Astrocyte of the cerebellum (primary cell): ENCODE results near the gene TMEM132C.
"Not testable (repeated sequence)": the region's sequence is repeated elsewhere in the genome, so short reads cannot be mapped to it uniquely, and the experiment has no call there.

Experiments used
- DNase-seq: peaks from one replicate; pipeline ENCODE4 v3.0.0-alpha.2; 2011; ENCODE audit warnings: low read depth
- H3K4me3 ChIP-seq: 2 replicates; pipeline ENCODE4 v1.5.1; 2011; ENCODE audit warnings: mild to moderate bottlenecking, low read depth, low read length, moderate library complexity
- CTCF ChIP-seq: IDR thresholded peaks from 2 replicates; pipeline ENCODE4 v1.5.1; 2012; ENCODE audit warnings: low read length, low read depth, moderate library complexity, mild to moderate bottlenecking; ENCODE audit errors: missing control alignments
- in situ Hi-C: cut with HindIII; loops from 2 replicates; pipeline ENCODE4 v1.10.0; 2017; ENCODE audit warnings: low sequenced_read_pairs

The TMEM132C gene

GRCh38 chr12:128587918-128588317 is 320.9 kb downstream of the TMEM132C start:
- TF ChIP-seq CTCF = no peak
- no peak for DNase-seq
- no peak overlapping the region for H3K4me3 ChIP-seq
- in situ Hi-C loops = no loop called here

- no peak for DNase-seq
- in situ Hi-C loops = no loop called here
- TF ChIP-seq CTCF = no peak
- H3K4me3 ChIP-seq = no peak overlapping the region
Observed at GRCh38 chr12:128592220-128592744, 325.3 kb downstream of the TMEM132C start.

- TF ChIP-seq CTCF = no peak
- in situ Hi-C loops = no loop called here
- no peak for DNase-seq
- H3K4me3 ChIP-seq = no peak overlapping the region
Observed at GRCh38 chr12:128594521-128594920, 327.6 kb downstream of the TMEM132C start.

GRCh38 chr12:128595609-128596008 is 328.6 kb downstream of the TMEM132C start:
- H3K4me3 ChIP-seq = no peak overlapping the region
- DNase-seq = no peak
- TF ChIP-seq CTCF = no peak
- in situ Hi-C loops = no loop called here

GRCh38 chr12:128600886-128601285 is 333.9 kb downstream of the TMEM132C start:
- no peak overlapping the region for H3K4me3 ChIP-seq
- no peak for DNase-seq
- TF ChIP-seq CTCF = no peak
- in situ Hi-C loops = no loop called here

GRCh38 chr12:128603573-128604115 is 336.7 kb downstream of the TMEM132C start:
- TF ChIP-seq CTCF = no peak
- in situ Hi-C loops = no loop called here
- DNase-seq = no peak
- no peak overlapping the region for H3K4me3 ChIP-seq

- H3K4me3 ChIP-seq, in situ Hi-C loops, DNase-seq: not testable (repeated sequence)
Observed at GRCh38 chr12:128604219-128604618, 337.2 kb downstream of the TMEM132C start.
